CD4-positive, alpha-beta T cell (primary cell): Measurements from ENCODE around the gene FBLN7. TPM values are rescaled to one million over a fixed set of nuclear protein-coding genes. Genes with fewer than 3 reads are reported as not detected.
A peak's percentile ranks its signal among the peaks of the same experiment; 100 is the strongest.

Experiments used
- ATAC-seq: fragments of 200-7000 bp; cut with Tn5 transposase; one replicate; pipeline ENCODE4 v1.10.0; 2022; ENCODE audit warnings: mild to moderate bottlenecking; ENCODE audit not compliant: poor library complexity
- CTCF ChIA-PET: fragments of 350-600 bp; sonication (Branson Sonifier 250); formaldehyde crosslinking; loops from one replicate; lab custom pipeline; 2021; ENCODE audit warnings: antibody characterized with exemption, inconsistent platforms; lab: Charles Lee
- POLR2A ChIA-PET: fragments of 350-600 bp; sonication (Branson Sonifier 250); formaldehyde crosslinking; loops from one replicate; lab custom pipeline; 2021; ENCODE audit warnings: antibody characterized with exemption, inconsistent platforms; lab: Charles Lee
- DNase-seq, 14 experiments: peaks; one replicate each; pipeline ENCODE4 v3.0.0-alpha.2; 2013 to 2020; ENCODE audit warnings: mixed read lengths in 2 of 14
- H3K27ac ChIP-seq, 2 donors: one replicate each; pipeline versions ENCODE4 v1.5.1 to v1.7.0; 2013; ENCODE audit warnings: low read length in 2 of 2, low read depth in 1 of 2, mild to moderate bottlenecking in 1 of 2
- H3K27me3 ChIP-seq, 2 experiments: 1 replicate in 1 of 2; 2 replicates in 1 of 2; pipeline versions ENCODE4 v1.6.1 to v1.7.0; 2013; ENCODE audit warnings: low read length in 2 of 2, control low read depth in 1 of 2, mild to moderate bottlenecking in 1 of 2, moderate library complexity in 1 of 2; ENCODE audit not compliant: insufficient read depth in 2 of 2, control insufficient read depth in 1 of 2
- H3K36me3 ChIP-seq: one replicate; pipeline ENCODE4 v1.6.1; 2013; ENCODE audit warnings: low read length, control low read depth; ENCODE audit not compliant: insufficient read depth
- H3K4me1 ChIP-seq: one replicate; pipeline ENCODE4 v1.6.1; 2013; ENCODE audit warnings: low read length, control low read depth; ENCODE audit not compliant: insufficient read depth
- H3K4me3 ChIP-seq: one replicate; pipeline ENCODE4 v1.5.1; 2013; ENCODE audit warnings: mild to moderate bottlenecking, low read length, moderate library complexity
- H3K9me3 ChIP-seq, 2 experiments: 1 replicate in 1 of 2; 2 replicates in 1 of 2; pipeline versions ENCODE4 v1.6.1 to v1.7.0; 2013; ENCODE audit warnings: low read length in 2 of 2, mild to moderate bottlenecking in 2 of 2, control low read depth in 1 of 2, moderate library complexity in 1 of 2; ENCODE audit not compliant: control insufficient read depth in 1 of 2, insufficient read depth in 1 of 2
- H3K27ac Mint-ChIP-seq: one replicate; pipeline ENCODE4 v1.8.0; 2020; ENCODE audit warnings: mixed read lengths
- H3K27me3 Mint-ChIP-seq: one replicate; pipeline ENCODE4 v1.8.0; 2021; ENCODE audit warnings: mixed read lengths
- H3K36me3 Mint-ChIP-seq: one replicate; pipeline ENCODE4 v1.8.0; 2021; ENCODE audit warnings: low read depth, mixed read lengths
- H3K4me1 Mint-ChIP-seq: one replicate; pipeline ENCODE4 v1.8.0; 2021; ENCODE audit warnings: low read depth, mixed read lengths
- H3K4me3 Mint-ChIP-seq: one replicate; pipeline ENCODE4 v1.8.0; 2020; ENCODE audit warnings: mild to moderate bottlenecking, mixed read lengths
- H3K9me3 Mint-ChIP-seq: one replicate; pipeline ENCODE4 v1.8.0; 2020; ENCODE audit warnings: mixed read lengths
- intact Hi-C, 2 experiments: fragments of 100-400 bp; cut with DNase I in 1 of 2; cut with micrococcal nuclease in 1 of 2; formaldehyde crosslinking; loops; one replicate each; pipeline versions ENCODE4 v1.15.1 to v1.9.0; 2023 to 2025; cut with DNase I, micrococcal nuclease
- total RNA-seq, 174 experiments: library from RNA in 2 of 174; stranded (reverse) in 2 of 174; gene quantifications; one replicate each; pipeline ENCODE4 v1.2.3 and lab custom pipeline; 2021 to 2026
- TF ChIP-seq, protein P1 (sequence below): fragments of 200-600 bp; IDR thresholded peaks from one replicate; pipeline ENCODE4 v1.8.0; 2022; ENCODE audit warnings: antibody characterized with exemption, mild to moderate bottlenecking

FBLN7 gene
- total RNA-seq, 2 experiments from 2014 or later: 27.0 to 27.2 TPM

DNA sequence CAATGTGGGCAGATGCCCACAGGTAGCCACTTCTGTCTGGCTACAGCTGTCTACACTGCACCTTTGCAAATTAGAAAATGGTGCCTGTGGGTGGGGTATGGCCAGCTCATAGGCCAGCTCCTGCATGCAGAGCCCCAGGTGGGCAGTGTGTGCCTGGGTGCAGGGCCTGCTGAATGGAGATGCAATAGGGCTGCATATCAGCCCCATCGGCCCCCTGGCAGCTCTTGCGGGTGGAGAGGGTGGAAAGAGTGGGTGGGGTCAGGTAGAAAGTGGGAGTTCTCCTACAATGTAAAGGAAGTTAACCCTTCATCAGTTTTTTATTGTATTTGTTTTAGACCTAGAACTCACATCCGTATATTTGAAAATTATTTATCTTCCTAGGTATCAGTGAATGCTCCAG, 37.1 kb downstream of the FBLN7 start:
- no peak for DNase-seq
- no peaks in the 10 kb centered on the region for H3K9me3 Mint-ChIP-seq
- no peak overlapping the region for H3K4me3 ChIP-seq
- no peaks in the 10 kb centered on the region for H3K27me3 ChIP-seq
- H3K4me1 Mint-ChIP-seq: peaks cover 46% of the 10 kb centered on the region
- ChIA-PET CTCF (no interaction called here), POLR2A (no interaction called here)
- no peaks in the 10 kb centered on the region for H3K9me3 ChIP-seq
- no peaks in the 10 kb centered on the region for H3K36me3 Mint-ChIP-seq
- no peak overlapping the region for H3K27ac ChIP-seq
- no peak overlapping the region for H3K4me3 Mint-ChIP-seq
- intact Hi-C loops: no loop called here
- no peak overlapping the region for H3K27ac Mint-ChIP-seq
- H3K4me1 ChIP-seq: peaks cover 20% of the 10 kb centered on the region
- H3K36me3 ChIP-seq: no peaks in the 10 kb centered on the region
- TF ChIP-seq, protein P1, sequence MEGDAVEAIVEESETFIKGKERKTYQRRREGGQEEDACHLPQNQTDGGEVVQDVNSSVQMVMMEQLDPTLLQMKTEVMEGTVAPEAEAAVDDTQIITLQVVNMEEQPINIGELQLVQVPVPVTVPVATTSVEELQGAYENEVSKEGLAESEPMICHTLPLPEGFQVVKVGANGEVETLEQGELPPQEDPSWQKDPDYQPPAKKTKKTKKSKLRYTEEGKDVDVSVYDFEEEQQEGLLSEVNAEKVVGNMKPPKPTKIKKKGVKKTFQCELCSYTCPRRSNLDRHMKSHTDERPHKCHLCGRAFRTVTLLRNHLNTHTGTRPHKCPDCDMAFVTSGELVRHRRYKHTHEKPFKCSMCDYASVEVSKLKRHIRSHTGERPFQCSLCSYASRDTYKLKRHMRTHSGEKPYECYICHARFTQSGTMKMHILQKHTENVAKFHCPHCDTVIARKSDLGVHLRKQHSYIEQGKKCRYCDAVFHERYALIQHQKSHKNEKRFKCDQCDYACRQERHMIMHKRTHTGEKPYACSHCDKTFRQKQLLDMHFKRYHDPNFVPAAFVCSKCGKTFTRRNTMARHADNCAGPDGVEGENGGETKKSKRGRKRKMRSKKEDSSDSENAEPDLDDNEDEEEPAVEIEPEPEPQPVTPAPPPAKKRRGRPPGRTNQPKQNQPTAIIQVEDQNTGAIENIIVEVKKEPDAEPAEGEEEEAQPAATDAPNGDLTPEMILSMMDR: no peak
- no peaks in the 10 kb centered on the region for H3K27me3 Mint-ChIP-seq
- ATAC-seq: no peak

DNA sequence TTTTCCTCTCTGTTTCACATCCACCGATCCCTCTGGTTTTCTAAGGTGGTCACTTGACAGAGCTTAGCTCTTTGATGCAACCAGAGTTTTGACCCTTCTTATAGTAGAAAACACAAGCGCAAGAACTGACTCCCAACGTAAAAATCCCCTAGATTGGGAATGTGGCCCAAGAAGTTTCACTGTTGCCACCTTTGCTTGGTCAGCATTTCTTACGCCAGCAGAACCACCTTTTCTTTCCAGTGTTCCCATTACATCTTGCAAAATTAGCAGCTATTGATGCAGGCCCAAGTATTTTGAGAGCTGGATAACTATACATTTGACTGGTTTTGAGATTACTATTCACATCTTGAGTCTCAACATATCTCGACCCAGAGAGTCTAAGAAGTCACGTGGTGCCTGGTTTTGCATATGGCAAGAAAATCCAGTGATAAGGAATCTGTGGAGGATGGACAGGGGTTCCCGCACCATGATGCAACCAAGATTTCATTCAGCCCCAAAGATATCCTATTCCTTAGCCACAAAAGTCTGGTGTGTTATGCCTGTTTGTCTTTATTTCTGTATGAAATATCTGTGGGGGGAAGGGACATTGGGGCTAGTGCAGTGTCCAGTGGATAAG, 37.9 kb downstream of the FBLN7 start:
- Histone ChIP-seq H3K9me3 (no peaks in the 10 kb centered on the region), H3K4me1 (peaks cover 20% of the 10 kb centered on the region), H3K27ac (no peak overlapping the region), H3K36me3 (no peaks in the 10 kb centered on the region), H3K4me3 (no peak overlapping the region), H3K27me3 (no peaks in the 10 kb centered on the region)
- TF ChIP-seq, protein P1: no peak
- POLR2A ChIA-PET: no interaction called here
- Mint-ChIP-seq H3K27me3 (no peaks in the 10 kb centered on the region), H3K36me3 (no peaks in the 10 kb centered on the region), H3K27ac (no peak overlapping the region), H3K4me1 (peaks cover 50% of the 10 kb centered on the region), H3K4me3 (no peak overlapping the region), H3K9me3 (no peaks in the 10 kb centered on the region)
- DNase-seq (no peak), ATAC-seq (no peak)
- CTCF ChIA-PET: no interaction called here
- intact Hi-C loops: no loop called here

DNA sequence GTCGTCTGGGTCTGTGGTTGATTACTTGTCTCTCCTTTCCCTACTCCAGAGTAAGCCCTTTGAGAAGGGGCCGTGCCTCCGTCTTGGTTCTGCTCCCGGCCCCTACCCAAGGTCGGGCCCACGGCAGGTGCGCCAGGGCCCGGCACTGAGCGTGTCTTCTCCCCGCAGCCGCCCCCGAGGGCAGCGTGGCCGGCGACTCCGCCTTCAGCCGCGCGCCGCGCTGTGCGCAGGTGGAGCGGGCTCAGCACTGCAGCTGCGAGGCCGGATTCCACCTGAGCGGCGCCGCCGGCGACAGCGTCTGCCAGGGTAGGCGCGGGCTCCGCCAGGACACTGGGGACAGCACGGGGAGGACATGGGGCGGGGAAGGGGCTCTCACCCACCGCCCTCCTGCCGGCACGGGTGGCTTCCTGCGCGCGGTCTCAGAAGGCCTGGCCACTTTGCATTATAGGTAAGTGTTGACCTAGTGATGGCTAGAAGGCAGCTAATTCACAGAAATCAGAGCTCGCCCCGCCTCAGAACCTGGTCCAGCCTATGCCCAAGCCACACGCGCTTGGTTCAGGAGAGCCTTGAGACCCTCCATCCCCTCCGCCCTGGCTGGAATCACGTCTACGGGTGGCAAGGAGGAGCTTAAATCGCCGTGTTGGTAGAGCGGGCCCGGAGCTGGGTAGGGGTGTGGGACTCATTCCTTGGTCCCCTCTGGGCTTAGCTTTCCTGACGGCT, 43.5 kb downstream of the FBLN7 start:
- ATAC-seq: peak; percentile 74
- CTCF ChIA-PET: interaction anchor here (0.7 to 2.9 kb wide), 14 partner anchors 9 to 402 kb away, joined by 3 to 14 read pairs (median 4); partner anchors contain the start of gene ZC3H8

More for the DNA sequence above, 43.5 kb downstream of the FBLN7 start:
- H3K4me3 ChIP-seq: peak overlapping the region; percentile 71
- Mint-ChIP-seq H3K27me3 (no peaks in the 10 kb centered on the region), H3K4me1 (peaks cover 69% of the 10 kb centered on the region), H3K36me3 (peaks cover 25% of the 10 kb centered on the region), H3K4me3 (peak overlapping the region; percentile 96), H3K9me3 (no peaks in the 10 kb centered on the region), H3K27ac (peak overlapping the region; percentile 94)
- H3K9me3 ChIP-seq: no peaks in the 10 kb centered on the region
- peaks cover 55% of the 10 kb centered on the region for H3K4me1 ChIP-seq
- H3K27ac ChIP-seq: peak overlapping the region; percentile 86 to 90
- peak; percentile 60 to 89 (median 70) for DNase-seq
- peaks cover 21% of the 10 kb centered on the region for H3K36me3 ChIP-seq
- intact Hi-C loops: loop anchor here (5.0 to 10.0 kb wide), 4 partner anchors 39 to 1713 kb away; partner anchors contain the start of genes ACTR3 (in 1 of the 2), CHCHD5 (in 1 of the 2) and TMEM87B (in 1 of the 2)
- POLR2A ChIA-PET: interaction anchor here (0.9 to 4.0 kb wide), 22 partner anchors 8 to 361 kb away, joined by 3 to 31 read pairs (median 6); partner anchors contain the start of genes FBLN7, TMEM87B, ZC3H6 and ZC3H8
- H3K27me3 ChIP-seq: no peaks in the 10 kb centered on the region
- TF ChIP-seq, protein P1: peak; percentile 22
